ENCODE results near the gene ATOX1. TPM values are rescaled to one million over a fixed set of nuclear protein-coding genes. Genes with fewer than 3 reads are reported as not detected.

ATOX1 gene
- polyA plus RNA-seq, 1 of the 3 experiments (the other 2 are of a cell fraction): 497 TPM

- H3K9me3 ChIP-seq: no peaks in the 10 kb centered on the region
- ChIA-PET CTCF (interaction anchor here (0.6 to 1.4 kb wide), 2 partner anchors 12 to 497 kb away, joined by 3 read pairs; no protein-coding TSS in a partner anchor), POLR2A (interaction anchor here (1.0 kb wide), 1 partner anchor 15 kb away, joined by 3 read pairs; the partner anchor contains the start of gene G3BP1)
- peaks cover 100% of the 10 kb centered on the region for H3K79me2 ChIP-seq (ENCODE audit: insufficient read depth)
- peaks cover 94% of the 10 kb centered on the region for H4K20me1 ChIP-seq (ENCODE audit: insufficient read depth)
- no peak for DNase-seq
- H3K4me3 ChIP-seq (ENCODE audit: low read depth in 2 of 2, low read length in 1 of 2): no peak overlapping the region
- H3K4me1 ChIP-seq (ENCODE audit: control insufficient read depth in 1 of 2, insufficient read depth in 2 of 2, low read depth in 1 of 2, low read length in 1 of 2): peaks cover 0 to 20% of the 10 kb centered on the region in 2 experiments; a peak in 2 of 4 replicates
- no peak for TF ChIP-seq EZH2phosphoT487 (IDR thresholded peaks at IDR 0.05; ENCODE audit: borderline replicate concordance, low read depth)
- TF ChIP-seq TEAD4 (IDR thresholded peaks at IDR 0.05; ENCODE audit: borderline replicate concordance, insufficient read depth): no peak
- TF ChIP-seq ZBTB33 (IDR thresholded peaks at IDR 0.05; ENCODE audit: borderline replicate concordance, low read depth): no peak
- TF ChIP-seq FOXJ3 (CRISPR knock-in tag; IDR thresholded peaks at IDR 0.05): no peak
- no peak for TF ChIP-seq NRF1 (IDR thresholded peaks at IDR 0.05; ENCODE audit: low read depth, low read length)
- no peak for TF ChIP-seq JUND (IDR thresholded peaks at IDR 0.05)
- no peak for TF ChIP-seq TCF12 (IDR thresholded peaks at IDR 0.05)
- TF ChIP-seq USF2 (IDR thresholded peaks at IDR 0.05; ENCODE audit: borderline replicate concordance, low read depth, low read length): no peak
- no peak for TF ChIP-seq IRF3 (IDR thresholded peaks at IDR 0.05; ENCODE audit: low read depth, low read length)
- TF ChIP-seq USF1 (IDR thresholded peaks at IDR 0.05; ENCODE audit: borderline replicate concordance, low read depth): no peak
- no peak for TF ChIP-seq NFIC (IDR thresholded peaks at IDR 0.05; ENCODE audit: borderline replicate concordance)
- TF ChIP-seq SMC3 (IDR thresholded peaks at IDR 0.05; ENCODE audit: low read depth, low read length): no peak
- TF ChIP-seq CTCF (IDR thresholded peaks at IDR 0.05): no peak
- no peak for TF ChIP-seq YY1 (IDR thresholded peaks at IDR 0.05; ENCODE audit: low read depth)
- TF ChIP-seq CHD2 (IDR thresholded peaks at IDR 0.05; ENCODE audit: low read length, partially characterized antibody): no peak
- no peak for TF ChIP-seq FOSL2 (IDR thresholded peaks at IDR 0.05; ENCODE audit: borderline replicate concordance, low read depth)
- H3K4me2 ChIP-seq: no peak overlapping the region
- H3K27me3 ChIP-seq (ENCODE audit: insufficient read depth): no peaks in the 10 kb centered on the region
- peaks cover 25 to 49% of the 10 kb centered on the region in 2 experiments for H3K36me3 ChIP-seq (replicated peaks in 1 of 2; ENCODE audit: control insufficient read depth in 1 of 2, insufficient read depth in 2 of 2, low read length in 1 of 2)
- peaks cover 10% of the 10 kb centered on the region for H3F3A ChIP-seq (replicated peaks; ENCODE audit: insufficient read depth)
- no peak overlapping the region for H3K27ac ChIP-seq (ENCODE audit: low read depth in 2 of 2, low read length in 1 of 2)
- H3K9ac ChIP-seq: no peak overlapping the region
- H3K9me2 ChIP-seq: no peaks in the 10 kb centered on the region
- 76% methylated on average over 4 of the region's 4 CpGs for WGBS (ENCODE audit: low lambda C conversion rate)
- H2AFZ ChIP-seq (ENCODE audit: low read depth): no peak overlapping the region
Observed at GRCh38 chr5:151786468-151786867, 28.0 kb upstream of the ATOX1 start.

All from SK-N-SH (cell line).